Stomach (tissue), 4 donors: ENCODE data around the gene TIMM17B.
"Not testable (repeated sequence)": the region's sequence is repeated elsewhere in the genome, so short reads cannot be mapped to it uniquely, and the experiment has no call there.

ENCODE experiments used
- EP300 ChIP-seq: sonication (generic); formaldehyde crosslinking; IDR thresholded peaks from one replicate; pipeline ENCODE4 v1.6.1; 2017; ENCODE audit warnings: antibody characterized with exemption
- POLR2A ChIP-seq, 4 donors: fragments of 450-650 bp; IDR thresholded peaks; one replicate each; pipeline ENCODE4 v1.6.1; 2016; ENCODE audit warnings: antibody characterized with exemption in 4 of 4, control low read depth in 2 of 4, mild to moderate bottlenecking in 1 of 4, moderate library complexity in 1 of 4
- TF ChIP-seq, protein P1 (sequence below), 7 experiments: fragments of 450-650 bp in 4 of 7; fragments of 200-600 bp in 3 of 7; sonication (generic) in 3 of 7; IDR thresholded peaks; one replicate each; pipeline ENCODE4 v1.5.1; 2016 to 2019; ENCODE audit warnings: antibody characterized with exemption in 7 of 7, control low read depth in 2 of 7, mild to moderate bottlenecking in 1 of 7

DNA sequence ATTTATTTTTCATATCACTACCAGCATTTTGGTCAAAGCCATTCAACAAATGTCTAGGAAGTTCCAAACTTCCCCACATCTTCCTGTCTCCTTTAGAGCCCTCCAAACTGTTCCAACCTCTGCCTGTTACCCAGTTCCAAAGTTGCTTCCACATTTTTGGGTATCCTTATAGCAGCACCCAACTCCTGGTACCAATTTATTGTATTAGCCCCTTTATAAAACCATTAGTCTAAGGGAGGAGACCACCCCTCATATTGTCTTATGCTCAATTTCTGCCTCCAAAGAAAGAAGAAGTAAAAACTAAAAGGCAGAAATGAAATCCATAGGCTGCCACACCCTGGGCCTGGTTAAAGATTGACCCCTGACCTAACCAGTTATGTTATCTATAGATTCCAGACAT, 44.1 kb downstream of the TIMM17B start:
- TF ChIP-seq, protein P1, sequence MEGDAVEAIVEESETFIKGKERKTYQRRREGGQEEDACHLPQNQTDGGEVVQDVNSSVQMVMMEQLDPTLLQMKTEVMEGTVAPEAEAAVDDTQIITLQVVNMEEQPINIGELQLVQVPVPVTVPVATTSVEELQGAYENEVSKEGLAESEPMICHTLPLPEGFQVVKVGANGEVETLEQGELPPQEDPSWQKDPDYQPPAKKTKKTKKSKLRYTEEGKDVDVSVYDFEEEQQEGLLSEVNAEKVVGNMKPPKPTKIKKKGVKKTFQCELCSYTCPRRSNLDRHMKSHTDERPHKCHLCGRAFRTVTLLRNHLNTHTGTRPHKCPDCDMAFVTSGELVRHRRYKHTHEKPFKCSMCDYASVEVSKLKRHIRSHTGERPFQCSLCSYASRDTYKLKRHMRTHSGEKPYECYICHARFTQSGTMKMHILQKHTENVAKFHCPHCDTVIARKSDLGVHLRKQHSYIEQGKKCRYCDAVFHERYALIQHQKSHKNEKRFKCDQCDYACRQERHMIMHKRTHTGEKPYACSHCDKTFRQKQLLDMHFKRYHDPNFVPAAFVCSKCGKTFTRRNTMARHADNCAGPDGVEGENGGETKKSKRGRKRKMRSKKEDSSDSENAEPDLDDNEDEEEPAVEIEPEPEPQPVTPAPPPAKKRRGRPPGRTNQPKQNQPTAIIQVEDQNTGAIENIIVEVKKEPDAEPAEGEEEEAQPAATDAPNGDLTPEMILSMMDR (IDR thresholded peaks at IDR 0.05), result not testable (repeated sequence)
- not testable (repeated sequence) for TF ChIP-seq POLR2A (IDR thresholded peaks at IDR 0.05); EP300
